Dedifferentiated amniotic fluid mesenchymal stem cell (primary cell): ENCODE data around the gene DCX.

Experiments
- DNase-seq: peaks from one replicate; pipeline ENCODE4 v3.0.0-alpha.2; 2016; ENCODE audit errors: extremely low spot score

DCX gene

GRCh38 chrX:111411983-111412382 lies at the start of gene DCX:
TSS of gene DCX (minus strand) at chrX:111412192. CDS start at chrX:111410398, 1,794 bp downstream.
- no peak for DNase-seq

- no peak for DNase-seq
Measured at GRCh38 chrX:111460607-111461006, 48.6 kb upstream of the DCX start.

DNA sequence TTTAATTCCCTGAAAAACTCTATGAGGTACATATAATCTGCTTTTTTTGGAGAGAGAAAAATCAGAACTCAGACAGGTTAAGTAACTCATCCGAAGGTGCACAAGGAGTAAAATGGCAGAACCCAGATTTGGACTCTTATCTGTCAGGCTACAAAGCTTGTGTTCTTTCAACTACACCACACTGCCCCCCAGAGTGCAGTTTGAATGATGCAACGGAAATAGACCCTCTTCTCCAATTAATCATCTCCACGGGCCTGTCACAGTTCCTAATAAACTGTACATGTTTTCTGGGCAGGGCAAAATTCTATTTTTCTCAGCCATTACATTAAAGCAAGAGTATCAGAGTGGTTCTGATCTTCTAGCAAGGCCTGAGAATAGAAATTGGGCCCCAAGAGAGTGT lies 35.3 kb upstream of the DCX start:
- DNase-seq: no peak

GRCh38 chrX:111445485-111445884 lies 33.5 kb upstream of the DCX start:
- DNase-seq: peak; percentile 25

GRCh38 chrX:111444881-111445280 lies 32.9 kb upstream of the DCX start:
- no peak for DNase-seq

GRCh38 chrX:111443946-111444345 lies 32.0 kb upstream of the DCX start:
- no peak for DNase-seq

GRCh38 chrX:111442791-111443190 lies 30.8 kb upstream of the DCX start:
- no peak for DNase-seq

DNA sequence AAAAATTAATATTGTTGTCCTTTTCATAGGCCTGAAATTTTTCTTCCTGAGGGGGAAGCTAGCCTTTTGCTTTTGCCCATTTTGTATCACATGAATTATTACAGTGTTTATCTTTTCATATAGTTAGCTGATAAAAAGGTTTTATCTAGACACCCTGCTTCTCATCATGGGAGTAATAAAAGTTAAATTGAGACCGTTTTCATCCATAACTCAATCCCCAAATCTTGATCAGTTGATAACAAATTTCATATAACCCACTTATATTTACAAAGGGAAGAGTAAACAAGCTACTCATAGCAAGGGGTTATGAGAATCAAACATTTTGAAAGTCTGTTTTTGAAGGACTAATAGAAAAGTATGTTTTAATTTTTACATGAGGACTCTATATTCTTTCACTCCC lies 23.5 kb upstream of the DCX start:
- DNase-seq: no peak

DNA sequence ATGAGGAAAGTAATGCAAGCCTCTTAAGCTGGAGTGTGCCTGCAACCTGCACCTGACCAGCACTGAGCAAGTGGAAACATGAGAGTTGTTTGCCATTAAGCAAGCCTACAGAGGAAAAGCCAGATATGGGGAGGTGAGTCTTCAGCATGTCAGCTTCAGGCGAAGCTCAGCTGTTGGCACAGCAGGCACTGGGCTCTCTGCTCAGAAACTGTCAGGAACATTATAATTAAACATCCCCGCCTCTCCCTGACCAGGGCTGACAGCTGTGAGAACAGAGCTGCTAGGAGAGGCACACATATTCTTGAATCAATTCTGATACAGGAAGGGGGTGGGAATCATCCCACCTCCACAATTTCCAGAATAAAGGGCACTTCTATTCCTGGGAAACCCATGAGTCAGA lies 19.0 kb upstream of the DCX start:
- DNase-seq: no peak

DNA sequence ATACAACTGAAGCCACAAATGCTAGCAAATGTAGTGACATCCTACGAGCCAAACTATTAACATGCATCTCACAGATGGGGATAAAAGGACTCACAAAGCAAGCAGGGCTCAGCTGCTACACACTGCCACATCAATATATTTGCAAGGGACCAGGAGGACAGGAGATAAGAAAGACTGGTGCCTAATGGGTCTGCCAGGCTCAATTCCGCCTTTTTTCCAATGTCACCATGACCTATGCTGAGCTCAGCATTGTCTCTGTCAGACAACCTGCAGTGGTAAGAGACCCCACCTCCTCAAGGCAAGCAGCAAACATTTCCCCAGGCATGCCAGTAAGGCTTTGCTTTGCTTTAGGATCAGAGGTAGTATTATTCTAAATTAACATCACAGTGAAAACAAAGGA lies 435 bp downstream of the DCX start:
- no peak for DNase-seq

DNA sequence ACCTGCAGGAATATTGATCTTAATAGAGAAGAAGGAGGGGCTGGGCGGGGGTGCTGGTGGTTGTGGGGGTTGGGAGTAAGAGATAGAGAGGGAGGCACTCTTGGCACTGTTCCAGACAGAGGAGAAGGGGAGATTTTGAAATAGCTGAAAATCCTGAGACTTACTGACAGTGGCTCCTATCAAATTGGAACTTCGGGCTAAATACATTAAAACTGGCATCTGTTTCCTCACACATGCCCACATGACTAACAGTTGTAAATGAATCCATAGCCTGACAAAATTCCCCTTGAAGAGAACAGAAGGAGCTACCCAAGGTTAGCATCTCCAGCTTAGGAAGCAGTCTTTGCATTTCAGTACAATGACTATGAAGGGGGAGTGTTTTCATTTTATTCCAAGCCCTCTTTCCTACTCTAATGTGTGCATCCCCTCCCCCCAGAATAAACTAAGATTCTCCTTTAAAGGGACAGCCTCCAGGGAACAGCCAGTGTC lies 1.4 kb downstream of the DCX start:
- DNase-seq: no peak

DNA sequence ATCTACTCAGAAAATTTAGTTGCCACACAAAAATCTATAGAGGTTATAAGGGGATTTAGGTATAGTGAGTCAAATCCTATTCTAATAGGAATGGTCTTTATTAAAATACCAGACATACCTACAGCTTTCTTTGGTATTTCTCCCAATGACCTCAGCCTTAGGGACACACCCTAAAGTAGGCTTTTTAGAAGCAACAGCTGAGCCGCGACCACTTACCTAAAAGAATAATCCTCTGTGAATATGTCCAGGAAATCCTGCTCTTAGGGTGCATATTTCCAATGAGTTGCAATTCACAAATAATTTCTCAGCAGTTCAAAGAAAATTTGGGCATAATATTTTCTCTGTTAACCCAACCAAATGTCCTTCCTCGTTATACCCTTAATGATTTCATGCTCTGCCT lies 2.7 kb downstream of the DCX start:
- DNase-seq: no peak

DNA sequence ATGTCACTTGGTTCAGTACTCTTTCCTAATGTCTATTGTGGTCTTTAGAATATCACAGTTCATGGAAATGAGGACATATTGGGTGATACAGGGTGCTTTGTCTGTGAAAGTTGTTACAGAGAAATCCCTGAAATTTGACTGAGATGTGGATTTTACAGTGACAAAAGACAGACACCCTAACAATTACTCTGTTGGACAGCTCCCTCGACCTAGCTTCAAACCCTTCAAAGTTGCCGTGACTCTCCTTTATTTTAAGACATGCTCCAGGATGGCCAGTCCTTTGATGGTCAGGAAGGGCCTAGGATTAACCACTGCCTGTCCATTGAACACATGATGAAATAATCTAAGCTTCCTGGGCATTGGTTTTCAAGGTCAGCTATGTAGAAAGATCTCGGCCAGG lies 4.0 kb downstream of the DCX start:
- DNase-seq: no peak

DNA sequence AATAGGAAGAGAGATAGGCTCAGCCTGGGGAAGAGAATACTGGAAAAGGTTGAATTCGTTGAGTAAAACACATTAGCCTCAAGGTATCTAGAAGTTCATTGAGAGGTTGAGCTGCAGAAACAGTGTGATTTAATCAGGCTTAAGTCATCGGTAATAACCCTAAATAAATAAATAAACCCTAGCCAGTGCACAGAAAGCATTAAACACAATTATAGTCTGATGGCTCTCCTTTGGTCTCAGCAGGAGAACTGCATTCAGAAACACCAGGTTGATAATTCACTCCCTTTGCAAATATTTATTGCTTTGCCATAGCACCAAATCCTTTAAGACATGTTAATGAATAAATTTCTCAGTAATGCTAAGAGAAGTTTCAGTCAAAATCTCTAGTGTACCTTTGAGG lies 9.6 kb downstream of the DCX start:
- DNase-seq: no peak

- DNase-seq: no peak
Measured at GRCh38 chrX:111395149-111395548, 16.8 kb downstream of the DCX start.

DNA sequence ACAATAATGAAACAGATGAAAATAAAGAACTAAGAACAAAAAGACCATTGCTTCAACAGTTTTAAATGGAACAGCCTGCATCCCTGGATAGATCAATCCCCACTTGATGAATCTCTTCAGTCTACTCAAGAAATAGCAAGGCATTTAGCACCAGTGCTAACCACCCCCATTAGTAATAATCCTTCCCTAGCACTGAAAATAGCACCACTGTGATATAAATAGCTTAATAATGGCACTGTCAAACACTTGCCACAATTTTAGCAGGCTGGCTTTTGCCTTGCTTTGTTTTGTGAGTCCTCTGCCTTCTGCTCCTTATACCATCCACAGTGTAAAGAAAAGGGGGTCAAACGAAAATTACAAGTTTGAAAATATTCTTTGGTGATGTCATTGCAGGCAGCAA lies 17.4 kb downstream of the DCX start:
- no peak for DNase-seq

GRCh38 chrX:111387470-111388070 lies 24.4 kb downstream of the DCX start:
- no peak for DNase-seq

- no peak for DNase-seq
Measured at GRCh38 chrX:111386615-111387233, 25.3 kb downstream of the DCX start.

DNA sequence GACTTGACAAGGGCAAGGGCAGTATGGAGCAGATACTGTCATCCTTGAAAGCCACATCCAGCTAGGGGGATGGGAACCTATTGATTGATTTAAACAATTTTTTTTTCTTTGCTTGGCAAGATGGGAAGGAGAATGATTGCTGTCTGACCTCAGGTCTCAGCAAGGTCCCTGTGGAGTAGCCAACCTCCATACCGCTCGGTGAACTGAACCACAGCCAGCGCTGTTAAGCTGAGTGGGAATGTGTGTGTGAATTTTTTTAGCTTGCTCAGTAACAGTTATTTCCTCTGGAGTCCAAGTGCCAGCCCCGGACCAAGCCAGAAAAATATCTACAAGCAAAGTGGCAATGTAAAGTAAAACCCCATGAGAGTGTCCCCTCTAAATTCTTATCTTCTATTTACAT lies 25.9 kb downstream of the DCX start:
- no peak for DNase-seq

DNA sequence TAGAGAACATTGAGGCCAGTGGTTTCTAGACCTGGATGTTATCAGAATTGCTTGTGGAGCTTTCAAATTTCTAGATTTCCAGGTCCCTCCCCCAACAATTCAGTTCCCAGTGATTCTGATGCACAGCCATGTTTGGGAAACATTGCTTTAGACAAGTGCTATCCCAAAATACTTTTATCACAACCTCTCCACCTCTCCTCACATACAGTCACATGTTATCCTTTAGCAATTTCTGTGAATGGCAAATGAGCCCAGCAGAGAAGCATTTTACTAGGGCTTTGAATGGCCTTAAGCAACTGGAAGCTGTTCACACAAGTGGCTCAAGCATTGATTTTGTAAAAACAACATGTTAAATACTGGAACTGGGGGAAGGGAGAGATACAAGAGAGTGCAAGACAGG lies 29.7 kb downstream of the DCX start:
- no peak for DNase-seq

DNA sequence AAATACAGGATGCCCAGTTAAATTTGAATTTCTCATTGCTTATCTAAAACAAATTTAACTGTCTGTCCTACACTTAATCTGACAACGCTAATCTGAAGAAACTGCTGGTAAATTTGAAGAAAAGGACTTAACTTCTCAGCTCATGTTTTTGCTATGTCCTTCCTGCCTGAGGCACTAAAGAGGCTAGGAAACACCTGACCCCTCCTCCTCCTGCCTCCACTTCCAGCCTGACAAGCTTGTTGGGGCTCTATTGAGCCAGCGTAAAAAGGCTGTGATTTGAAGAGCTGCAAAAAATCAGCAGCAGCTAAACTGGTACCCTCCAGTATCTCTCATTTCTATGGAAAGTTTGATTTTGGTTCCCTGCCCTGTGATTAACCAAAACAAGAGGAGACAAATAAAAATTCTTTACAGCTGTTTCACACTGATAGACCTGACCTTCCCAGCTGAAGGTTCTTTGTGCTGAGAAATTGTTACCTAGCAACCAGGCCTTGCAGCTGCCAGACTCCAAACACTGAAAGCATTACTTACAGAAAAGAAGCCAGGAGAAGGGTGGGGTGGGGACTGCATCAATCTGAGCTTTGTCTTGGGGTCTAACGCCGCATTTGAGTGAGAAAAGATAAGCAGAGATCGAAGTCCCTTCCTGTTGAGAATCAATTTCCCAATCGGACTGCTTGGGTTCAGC lies 35.0 kb downstream of the DCX start:
- DNase-seq: no peak

DNA sequence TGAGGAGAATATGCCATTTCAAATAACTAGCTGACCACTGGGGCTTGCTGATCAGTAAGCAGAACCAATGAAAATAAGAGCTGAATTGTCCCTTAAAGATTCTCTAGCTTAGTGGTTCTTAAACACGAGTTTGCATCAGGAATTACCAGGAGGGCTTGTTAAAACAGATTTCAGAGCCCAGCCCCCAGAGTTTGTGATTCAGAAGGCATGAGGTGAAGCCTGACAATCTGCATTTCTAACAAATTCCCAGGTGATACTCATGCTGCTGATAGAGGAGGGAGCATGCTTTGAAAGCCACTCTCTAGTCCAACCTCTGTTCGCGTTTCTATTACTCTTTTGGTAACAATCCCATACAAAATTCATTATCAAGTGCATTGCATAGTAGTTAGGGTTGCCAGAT lies 35.5 kb downstream of the DCX start:
- no peak for DNase-seq

GRCh38 chrX:111375747-111376146 lies 36.2 kb downstream of the DCX start:
- no peak for DNase-seq
